ENCODE measurements around the gene ARID4B.
A peak's percentile ranks its signal among the peaks of the same experiment; 100 is the strongest.
"Not testable (repeated sequence)": the region's sequence is repeated elsewhere in the genome, so short reads cannot be mapped to it uniquely, and the experiment has no call there.

ARID4B gene

GRCh38 chr1:235266967-235267366 lies 61.0 kb downstream of the ARID4B start:
- DNase-seq: no peak

DNA sequence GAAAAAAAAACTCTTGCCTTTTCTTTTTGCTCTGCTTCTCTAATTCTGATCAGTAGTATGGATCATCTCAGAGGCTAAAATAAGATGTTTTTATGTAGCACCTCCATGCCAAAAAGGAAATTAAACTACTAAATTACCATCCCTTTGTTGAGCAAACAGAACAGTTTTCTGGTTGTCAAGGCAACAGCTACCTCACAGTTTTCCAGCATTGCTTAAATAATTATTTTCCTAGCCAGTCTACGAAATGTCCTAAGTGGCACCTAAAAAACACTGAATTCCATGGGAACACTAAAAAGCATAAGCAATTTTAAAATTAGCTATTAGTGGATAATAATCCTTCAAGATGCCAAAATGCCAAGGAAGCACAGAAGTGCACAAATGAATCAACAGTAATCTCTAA lies 61.7 kb downstream of the ARID4B start:
- no peak for DNase-seq

- DNase-seq: no peak
Measured at GRCh38 chr1:235265900-235266299, 62.1 kb downstream of the ARID4B start.

GRCh38 chr1:235264327-235264726 lies 63.7 kb downstream of the ARID4B start:
- no peak for DNase-seq

GRCh38 chr1:235262539-235262938 lies 65.4 kb downstream of the ARID4B start:
- DNase-seq: no peak

GRCh38 chr1:235261243-235261642 lies 66.7 kb downstream of the ARID4B start:
- no peak for DNase-seq

DNA sequence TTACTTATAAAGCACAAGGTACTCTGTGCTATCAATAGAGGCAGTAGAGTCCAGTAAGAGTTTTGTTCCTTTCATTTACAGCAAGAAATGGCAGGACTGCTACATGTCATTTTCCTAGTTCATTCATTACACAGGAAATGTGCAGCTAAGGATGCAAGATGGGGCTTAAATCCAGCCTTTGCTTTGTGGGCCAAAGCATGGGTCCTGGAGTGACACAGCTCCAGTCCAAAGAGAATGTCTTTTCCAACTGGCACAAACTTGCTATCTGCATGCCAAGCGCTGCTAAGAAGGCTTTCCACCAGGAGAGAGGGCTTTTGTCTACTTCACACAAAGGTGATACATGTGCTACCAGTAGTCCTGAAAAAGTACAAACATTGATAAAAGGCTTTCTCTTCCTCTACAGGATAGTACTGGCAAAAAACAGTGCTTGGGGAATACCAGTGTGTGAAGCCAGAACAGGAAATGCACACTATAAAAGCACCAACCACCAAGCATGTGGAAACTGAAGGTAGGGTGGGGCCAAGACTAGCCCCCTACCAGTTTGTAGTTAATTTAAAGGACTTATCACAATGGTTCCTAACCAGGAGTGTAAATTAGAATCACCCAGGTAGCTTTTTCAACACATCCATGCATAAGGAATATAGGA lies 68.7 kb downstream of the ARID4B start:
- no peak for DNase-seq

- not testable (repeated sequence) for DNase-seq
Measured at GRCh38 chr1:235258068-235258467, 69.9 kb downstream of the ARID4B start.

GRCh38 chr1:235254721-235255120 lies 73.3 kb downstream of the ARID4B start:
- no peak for DNase-seq

- peak in 1 of 2 experiments; percentile 52 for DNase-seq
Measured at GRCh38 chr1:235253219-235253962, 74.6 kb downstream of the ARID4B start.

DNA sequence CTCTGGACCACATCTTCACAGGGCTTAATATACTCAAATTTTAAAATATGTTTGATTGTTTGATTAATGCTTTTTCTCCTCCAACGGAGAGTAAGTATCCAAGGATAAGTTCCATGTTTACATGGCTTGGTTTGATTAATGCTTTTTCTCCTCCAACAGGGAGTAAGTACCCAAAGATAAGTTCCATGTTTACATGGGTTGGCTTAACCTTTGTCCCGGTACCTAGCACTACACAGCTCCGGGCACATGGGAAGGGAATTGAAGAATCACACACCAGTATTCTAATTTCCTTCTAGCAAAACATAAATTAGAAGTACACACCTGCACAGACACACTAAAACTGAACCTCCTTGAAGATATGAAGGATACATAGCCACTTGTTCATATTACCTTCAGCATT lies 77.5 kb downstream of the ARID4B start:
- no peak for DNase-seq

DNA sequence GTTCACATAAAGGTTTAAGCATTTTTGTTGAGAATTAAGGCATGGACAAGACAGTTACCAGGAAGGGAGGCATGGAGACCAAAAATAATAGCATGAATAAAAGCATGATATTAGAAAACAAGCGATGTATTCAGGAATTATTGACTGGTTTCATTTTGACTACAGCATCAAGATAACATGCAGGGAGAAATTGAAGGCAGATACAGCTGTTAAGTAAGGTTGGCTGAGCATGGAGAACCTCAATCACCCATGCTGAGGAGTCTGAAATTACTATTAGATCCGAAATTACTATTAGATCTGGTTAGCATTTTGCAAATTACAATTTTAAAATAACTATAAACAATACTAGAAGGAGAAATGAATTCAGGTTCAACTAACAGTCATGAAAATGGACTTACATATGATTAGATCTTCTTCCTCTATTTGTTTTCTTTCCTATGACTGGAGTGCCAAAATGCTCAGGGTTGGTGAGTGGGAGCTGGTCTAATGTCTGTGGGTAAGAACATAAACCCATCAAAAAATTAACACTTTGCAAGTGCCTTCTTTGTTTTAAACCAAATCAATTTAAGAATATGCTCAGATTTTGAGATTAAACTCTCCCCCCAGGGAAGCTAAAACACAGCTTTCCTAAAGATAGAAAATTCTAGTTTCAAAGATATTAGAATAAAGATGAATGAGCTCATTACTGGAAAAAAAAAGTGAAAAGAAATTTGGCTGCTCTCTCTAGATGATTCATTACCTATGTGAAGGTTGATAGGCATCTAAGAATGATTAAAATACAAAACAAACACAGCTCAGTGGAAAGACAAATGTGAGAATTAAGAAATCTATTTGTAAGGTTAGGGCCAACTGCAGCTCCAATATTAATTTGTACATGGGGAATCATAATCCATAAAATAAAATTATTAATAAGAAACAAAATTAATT lies 81.7 kb downstream of the ARID4B start:
- DNase-seq: no peak

DNA sequence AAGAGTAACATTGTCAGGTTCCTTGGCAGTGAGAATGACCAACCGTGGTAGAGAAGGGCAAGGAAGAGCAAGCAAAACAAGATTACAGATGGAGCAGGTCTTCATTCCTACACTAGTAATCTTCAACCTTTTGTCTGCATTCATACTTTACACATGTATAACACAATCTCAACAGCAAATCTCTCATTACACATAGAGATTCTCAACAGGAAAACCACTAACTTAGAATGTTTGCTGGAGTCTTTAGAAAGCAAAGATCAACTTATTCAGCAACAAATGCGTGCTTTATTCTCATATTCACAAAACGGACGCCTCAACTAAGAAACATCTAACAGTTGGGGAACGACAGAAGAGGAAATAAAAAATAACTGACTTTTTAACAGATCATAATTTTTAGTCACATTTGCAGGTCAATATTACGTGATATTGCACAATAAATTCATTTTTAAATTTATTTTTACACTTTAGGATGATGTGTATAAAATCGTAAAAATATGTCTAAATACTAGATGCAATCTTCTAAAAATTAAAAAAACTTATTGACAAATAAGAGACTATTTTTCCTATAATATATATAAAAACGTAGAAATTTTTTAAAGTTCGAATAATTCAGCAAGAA lies 82.9 kb downstream of the ARID4B start:
- no peak for DNase-seq

- no peak for DNase-seq
Measured at GRCh38 chr1:235240960-235241359, 87.0 kb downstream of the ARID4B start.

GRCh38 chr1:235239851-235240250 lies 88.1 kb downstream of the ARID4B start:
- DNase-seq: no peak

DNA sequence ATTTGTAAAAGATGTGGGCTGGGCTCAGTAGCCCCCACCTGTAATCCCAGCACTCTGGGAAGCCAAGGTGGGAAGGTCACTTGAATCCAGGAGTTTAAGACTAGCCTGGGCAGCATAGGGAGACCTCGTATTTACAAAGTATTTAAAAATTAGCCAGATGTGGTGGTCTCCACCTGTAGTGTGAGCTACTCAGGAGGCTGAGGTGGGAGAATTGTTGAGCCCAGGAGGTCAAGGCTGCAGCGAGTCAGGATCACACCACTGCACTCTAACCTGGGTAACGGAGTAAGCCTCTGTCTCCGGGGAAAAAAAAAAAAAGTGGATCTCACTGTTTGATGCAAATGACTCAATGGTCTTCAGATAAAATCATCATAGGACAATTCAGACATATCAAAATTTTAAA lies 89.4 kb downstream of the ARID4B start:
- no peak for DNase-seq

DNA sequence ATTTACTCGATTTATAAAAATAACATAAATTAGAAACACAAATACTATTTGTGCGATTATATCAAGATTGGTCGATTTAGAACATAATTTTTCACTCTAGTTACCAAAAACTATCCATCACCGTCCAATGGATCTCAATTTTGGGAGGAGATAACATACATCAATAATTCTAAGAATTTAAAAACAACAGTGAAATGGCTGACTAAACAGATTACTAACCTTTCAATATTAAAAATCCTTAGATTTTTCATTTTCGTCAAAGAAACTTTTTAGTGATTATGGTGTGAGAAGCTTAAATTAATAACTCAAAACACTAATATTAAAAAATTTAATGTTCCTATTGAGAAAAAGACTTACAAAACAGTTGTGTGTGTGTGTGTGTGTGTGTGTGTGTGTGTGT lies 91.9 kb downstream of the ARID4B start:
- DNase-seq: no peak

DNA sequence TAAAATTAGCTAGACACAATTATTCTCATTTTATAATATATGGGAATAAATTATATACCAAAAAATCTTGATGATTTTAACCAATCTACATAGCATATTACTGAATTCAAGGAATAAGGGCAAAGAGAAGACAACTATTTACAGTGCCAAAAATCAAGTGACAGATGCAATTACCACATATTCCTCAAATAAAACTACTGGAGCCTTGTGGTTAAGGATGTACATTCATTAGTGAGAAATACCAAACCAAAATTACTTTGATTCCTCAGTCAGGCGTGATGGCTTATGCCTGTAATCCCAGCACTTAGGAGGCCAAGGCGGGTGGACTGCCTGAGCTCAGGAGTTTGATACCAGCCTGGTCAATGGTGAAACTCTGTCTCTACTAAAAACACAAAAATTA lies 98.1 kb downstream of the ARID4B start:
- no peak for DNase-seq

DNA sequence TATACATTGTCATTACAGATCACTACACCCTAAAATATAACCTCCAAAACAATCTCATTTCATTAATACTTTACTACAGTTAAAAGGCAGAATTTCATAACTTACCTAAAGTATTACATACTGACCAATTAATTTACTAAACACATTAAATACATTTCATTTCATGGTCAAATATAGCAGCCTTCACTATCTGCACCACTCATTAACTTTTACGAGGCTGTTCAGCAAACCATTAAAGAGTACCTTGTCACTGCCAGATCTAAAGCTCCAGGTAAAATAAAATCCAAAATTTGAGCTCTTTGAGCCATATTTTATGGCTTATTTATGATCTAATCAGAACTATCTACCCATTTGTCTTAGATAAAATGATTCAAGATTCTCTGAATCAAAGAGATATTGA lies 100.6 kb downstream of the ARID4B start:
- DNase-seq: no peak

GRCh38 chr1:235226933-235227332 lies 101.0 kb downstream of the ARID4B start:
- DNase-seq: no peak

DNA sequence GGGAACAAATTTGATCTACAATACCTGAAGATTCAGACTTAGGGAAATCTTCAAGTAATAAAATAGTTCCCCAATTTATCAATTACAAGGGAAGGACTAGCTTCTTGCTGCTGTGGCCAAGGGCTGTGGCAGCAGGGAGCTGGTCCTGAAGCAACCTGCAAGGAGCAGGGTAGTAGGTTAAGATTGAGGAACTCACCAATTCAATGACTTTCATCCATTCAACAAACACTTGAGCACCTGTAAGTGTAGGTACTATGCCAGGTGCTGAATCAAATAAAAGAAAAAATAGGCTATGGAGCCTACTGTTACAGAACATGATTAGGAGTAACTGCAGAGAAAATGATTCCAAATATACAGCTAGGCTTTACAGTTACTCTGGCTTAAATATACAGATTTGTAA lies 102.7 kb downstream of the ARID4B start:
- DNase-seq: no peak

GRCh38 chr1:235221653-235222375 lies 106.2 kb downstream of the ARID4B start:
- no peak for DNase-seq
